Fibroblast of lung (primary cell): Measurements from ENCODE around the gene GPC5.

Source experiments
- CTCF ChIP-seq, 2 donors: IDR thresholded peaks in 1 of 2; conservative IDR thresholded peaks in 1 of 2; 1 replicate in 1 of 2; 2 replicates in 1 of 2; pipeline ENCODE4 v1.5.1; 2011 to 2012; ENCODE audit warnings: low read length in 2 of 2, control low read depth in 1 of 2, inconsistent platforms in 1 of 2, low read depth in 1 of 2, mild to moderate bottlenecking in 1 of 2
- EZH2 ChIP-seq: IDR thresholded peaks from 2 replicates; pipeline ENCODE4 v1.5.1; 2012; ENCODE audit warnings: low read length, control low read depth, mild to moderate bottlenecking; ENCODE audit errors: missing control alignments

- TF ChIP-seq CTCF (conservative IDR thresholded peaks at IDR 0.05 in 1 of 2, IDR thresholded peaks at IDR 0.05 in 1 of 2; ENCODE audit: low read depth in 1 of 2, low read length in 2 of 2): no peak
- no peak for TF ChIP-seq EZH2
These were observed 1194.3 kb downstream of the GPC5 start for GRCh38 chr13:92592757-92593156.
